Lung (tissue), 12 donors: ENCODE data around the gene FHDC1. TPM values are rescaled to one million over a fixed set of nuclear protein-coding genes. Genes with fewer than 3 reads are reported as not detected.

Experiments
- ATAC-seq: fragments of 200-7000 bp; cut with Tn5 transposase; one replicate; pipeline ENCODE4 v1.9.1; 2020; ENCODE audit warnings: moderate number of reproducible peaks; ENCODE audit not compliant: insufficient read depth, low FRiP score
- DNase-seq, 3 donors: peaks; one replicate each; pipeline ENCODE4 v3.0.0-alpha.2; 2013 to 2017
- H3K27ac ChIP-seq, 2 donors: one replicate each; pipeline ENCODE4 v1.5.1; 2013; ENCODE audit warnings: mild to moderate bottlenecking in 2 of 2, moderate library complexity in 2 of 2, control low read depth in 1 of 2, inconsistent platforms in 1 of 2, low read depth in 1 of 2, low read length in 1 of 2
- H3K27me3 ChIP-seq, 3 donors: one replicate each; pipeline ENCODE4 v1.5.1; 2013; ENCODE audit warnings: low read length in 2 of 3; ENCODE audit not compliant: control insufficient read depth in 3 of 3, insufficient read depth in 3 of 3
- H3K36me3 ChIP-seq, 4 donors: one replicate each; pipeline ENCODE4 v1.5.1; 2013; ENCODE audit warnings: low read length in 4 of 4, mild to moderate bottlenecking in 1 of 4, moderate library complexity in 1 of 4; ENCODE audit not compliant: control insufficient read depth in 4 of 4, insufficient read depth in 4 of 4
- H3K4me1 ChIP-seq, 5 donors: one replicate each; pipeline ENCODE4 v1.5.1; 2013; ENCODE audit warnings: low read length in 5 of 5, mild to moderate bottlenecking in 2 of 5, moderate library complexity in 1 of 5; ENCODE audit not compliant: control insufficient read depth in 5 of 5, insufficient read depth in 5 of 5
- H3K4me3 ChIP-seq: one replicate; pipeline ENCODE4 v1.5.1; 2013; ENCODE audit warnings: mild to moderate bottlenecking, control low read depth, moderate library complexity
- H3K9ac ChIP-seq, 2 donors: one replicate each; pipeline ENCODE4 v1.5.1; 2013; ENCODE audit warnings: low read length in 2 of 2, control low read depth in 1 of 2; ENCODE audit not compliant: insufficient read depth in 1 of 2
- H3K9me3 ChIP-seq, 4 donors: one replicate each; pipeline ENCODE4 v1.5.1; 2013; ENCODE audit warnings: low read length in 3 of 4, mild to moderate bottlenecking in 1 of 4, moderate library complexity in 1 of 4; ENCODE audit not compliant: control insufficient read depth in 4 of 4, insufficient read depth in 3 of 4
- WGBS, 2 donors: extraction: QIAGEN DNeasy Blood & Tissue Kit; methylation state at CpG; one replicate each; pipeline ENCODE4 v1.1.7; 2013; 5-methylcytosine and 5-hydroxymethylcytosine counted together
- polyA plus RNA-seq, 2 donors: library from polyadenylated mRNA; stranded (reverse); fragments of 200-250 nt; gene quantifications; one replicate each; pipeline ENCODE4 v1.2.1, GENCODE V29; 2013
- total RNA-seq, 2 donors: library from RNA; depleted of rRNA in 1 of 2; stranded (reverse); fragments of >200 nt in 1 of 2; gene quantifications; one replicate each; pipeline ENCODE4 v1.2.1, GENCODE V29; 2014 to 2021
- TF ChIP-seq, protein P1 (sequence below): IDR thresholded peaks from 2 replicates; pipeline ENCODE4 v1.5.1; 2012; ENCODE audit warnings: mild to moderate bottlenecking; ENCODE audit errors: control extremely low read depth, extremely low read depth
- donor health status: control.
- donor health status: control.
- donor health status: Bipolar disorder and iron deficiency.
- donor health status: healthy.
- donor health status: DM: yes; HTN: yes; CAD: no.

FHDC1 gene
- total and polyA plus RNA-seq, 4 donors, result 4.3 to 27.2 (median 17.3) TPM

DNA sequence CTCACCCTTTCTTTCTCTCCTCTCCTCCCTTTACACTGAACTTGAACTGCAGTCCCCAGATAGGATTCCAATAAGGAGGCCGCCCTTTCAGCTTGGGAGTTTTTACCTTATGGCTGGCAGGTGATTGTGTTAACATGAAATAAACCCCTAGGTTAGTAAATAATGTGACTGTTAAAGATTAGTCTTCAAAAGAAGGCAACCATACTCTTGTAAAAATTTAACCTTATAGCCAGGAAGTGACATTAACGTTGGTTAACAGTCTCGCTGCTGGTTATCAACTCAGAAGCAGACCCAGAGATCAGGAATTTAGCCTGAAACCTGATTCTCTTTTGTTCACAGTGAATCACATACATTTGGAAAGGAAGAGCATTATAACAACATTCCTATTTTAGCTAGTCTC, 15.2 kb downstream of the FHDC1 start:
- DNase-seq (no peak), ATAC-seq (no peak)
- peaks cover 0 to 17% (median 4%) of the 10 kb centered on the region in 5 donors for H3K4me1 ChIP-seq
- no peak overlapping the region for H3K27ac ChIP-seq
- H3K4me3 ChIP-seq, result no peak overlapping the region
- no peaks in the 10 kb centered on the region for H3K9me3 ChIP-seq
- 66 to 67% methylated on average over 3 of the region's 3 CpGs for WGBS, 2 donors
- H3K36me3 ChIP-seq, result peaks cover 0 to 11% (median 0%) of the 10 kb centered on the region in 4 donors
- H3K9ac ChIP-seq, result peak overlapping the region in 1 of 2 donors; percentile 17
- no peaks in the 10 kb centered on the region for H3K27me3 ChIP-seq
- TF ChIP-seq, protein P1, sequence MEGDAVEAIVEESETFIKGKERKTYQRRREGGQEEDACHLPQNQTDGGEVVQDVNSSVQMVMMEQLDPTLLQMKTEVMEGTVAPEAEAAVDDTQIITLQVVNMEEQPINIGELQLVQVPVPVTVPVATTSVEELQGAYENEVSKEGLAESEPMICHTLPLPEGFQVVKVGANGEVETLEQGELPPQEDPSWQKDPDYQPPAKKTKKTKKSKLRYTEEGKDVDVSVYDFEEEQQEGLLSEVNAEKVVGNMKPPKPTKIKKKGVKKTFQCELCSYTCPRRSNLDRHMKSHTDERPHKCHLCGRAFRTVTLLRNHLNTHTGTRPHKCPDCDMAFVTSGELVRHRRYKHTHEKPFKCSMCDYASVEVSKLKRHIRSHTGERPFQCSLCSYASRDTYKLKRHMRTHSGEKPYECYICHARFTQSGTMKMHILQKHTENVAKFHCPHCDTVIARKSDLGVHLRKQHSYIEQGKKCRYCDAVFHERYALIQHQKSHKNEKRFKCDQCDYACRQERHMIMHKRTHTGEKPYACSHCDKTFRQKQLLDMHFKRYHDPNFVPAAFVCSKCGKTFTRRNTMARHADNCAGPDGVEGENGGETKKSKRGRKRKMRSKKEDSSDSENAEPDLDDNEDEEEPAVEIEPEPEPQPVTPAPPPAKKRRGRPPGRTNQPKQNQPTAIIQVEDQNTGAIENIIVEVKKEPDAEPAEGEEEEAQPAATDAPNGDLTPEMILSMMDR, result no peak

DNA sequence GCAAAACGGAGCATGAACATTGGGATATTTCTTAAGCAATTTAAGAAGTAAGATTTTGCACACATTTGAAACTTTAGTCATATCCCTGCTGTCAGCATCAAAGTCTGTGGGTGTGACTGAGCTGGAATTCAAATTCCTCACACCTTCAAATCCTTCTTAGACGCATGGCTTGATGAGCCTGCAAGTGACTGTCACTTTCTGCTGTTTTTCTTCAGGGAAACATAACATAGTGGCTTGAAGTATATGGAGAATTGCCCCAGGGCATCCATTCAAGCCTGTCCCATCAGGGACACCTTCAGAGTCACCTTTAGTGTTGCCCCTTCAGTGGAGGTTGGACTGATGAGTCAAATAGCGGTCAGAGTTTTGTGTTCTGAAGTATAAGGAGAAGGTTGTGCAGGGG, 17.4 kb downstream of the FHDC1 start:
- TF ChIP-seq, protein P1, result no peak
- H3K27ac ChIP-seq, result no peak overlapping the region
- no peak overlapping the region for H3K9ac ChIP-seq
- H3K36me3 ChIP-seq, result peaks cover 0 to 11% (median 0%) of the 10 kb centered on the region in 4 donors
- no peak for DNase-seq
- no peak overlapping the region for H3K4me3 ChIP-seq
- H3K4me1 ChIP-seq, result peaks cover 8 to 39% (median 17%) of the 10 kb centered on the region in 5 donors
- no peak for ATAC-seq
- H3K27me3 ChIP-seq, result no peaks in the 10 kb centered on the region
- WGBS, 2 donors, result 91 to 97% methylated on average over 3 of the region's 3 CpGs
- H3K9me3 ChIP-seq, result no peaks in the 10 kb centered on the region

DNA sequence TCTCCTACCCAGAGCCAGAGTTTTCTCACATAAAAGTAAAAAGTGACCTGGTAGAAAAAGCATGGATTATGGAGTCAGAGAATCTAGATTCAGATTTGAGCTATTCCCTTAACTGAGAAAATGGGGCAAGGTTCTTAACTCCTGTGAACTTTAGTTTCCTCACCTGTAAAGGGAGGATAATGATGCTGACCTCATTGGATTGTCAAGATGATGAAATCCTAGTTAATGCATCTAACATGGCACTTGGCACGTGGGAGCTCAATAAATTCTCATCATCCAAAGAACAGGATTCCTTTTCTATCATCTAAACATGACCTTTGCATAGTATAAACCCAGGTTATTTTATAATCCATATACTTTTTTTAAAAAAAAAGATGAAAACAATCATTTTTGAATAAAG, 18.6 kb downstream of the FHDC1 start:
- WGBS, 2 donors, result 90 to 94% methylated on average over 1 of the region's 1 CpG
- no peaks in the 10 kb centered on the region for H3K9me3 ChIP-seq
- no peak for ATAC-seq
- no peak for DNase-seq
- no peak overlapping the region for H3K4me3 ChIP-seq
- peaks cover 0 to 11% (median 0%) of the 10 kb centered on the region in 4 donors for H3K36me3 ChIP-seq
- H3K27ac ChIP-seq, result no peak overlapping the region
- TF ChIP-seq, protein P1, result no peak
- no peak overlapping the region for H3K9ac ChIP-seq
- H3K4me1 ChIP-seq, result peaks cover 8 to 47% (median 18%) of the 10 kb centered on the region in 5 donors
- H3K27me3 ChIP-seq, result no peaks in the 10 kb centered on the region

DNA sequence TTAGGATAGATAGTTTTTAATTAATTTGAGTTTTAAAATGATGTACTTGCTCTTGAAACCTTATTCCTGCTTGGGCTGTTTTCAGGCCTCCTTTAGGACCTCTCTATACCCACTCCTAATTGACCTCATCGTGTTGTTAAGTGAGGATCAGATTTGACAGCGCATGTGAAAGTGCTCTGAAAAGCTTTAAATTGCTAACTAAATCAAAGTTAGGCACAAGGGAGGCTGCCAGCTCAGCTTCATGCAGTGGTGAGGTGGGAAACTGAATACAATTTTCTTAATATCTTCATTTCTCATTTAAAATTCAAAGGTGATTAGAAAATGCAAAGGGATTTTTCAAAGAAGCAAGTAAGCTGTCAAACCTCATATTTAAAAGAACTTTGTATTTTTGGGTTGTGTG, 20.0 kb downstream of the FHDC1 start:
- ATAC-seq, result no peak
- Histone ChIP-seq H3K9ac (no peak overlapping the region), H3K27me3 (no peaks in the 10 kb centered on the region), H3K4me1 (peaks cover 8 to 55% (median 22%) of the 10 kb centered on the region in 5 donors), H3K4me3 (no peak overlapping the region), H3K36me3 (peaks cover 0 to 6% (median 0%) of the 10 kb centered on the region in 4 donors), H3K9me3 (no peaks in the 10 kb centered on the region), H3K27ac (no peak overlapping the region)
- TF ChIP-seq, protein P1, result no peak
- no peak for DNase-seq
- WGBS, 2 donors, result 69 to 75% methylated on average over 2 of the region's 2 CpGs
